AG04449 (cell line): Measurements from ENCODE around the gene ISG20L2.

Experiments used
- CTCF ChIA-PET: fragments of 350-600 bp; formaldehyde crosslinking; extraction: SDS; loops from one replicate; lab custom pipeline; 2021; ENCODE audit warnings: antibody characterized with exemption; lab: Yijun Ruan, JAX
- POLR2A ChIA-PET: fragments of 400-600, 350-600 bp; formaldehyde crosslinking; extraction: SDS; loops from one replicate; lab custom pipeline; 2020; ENCODE audit warnings: antibody characterized with exemption, inconsistent platforms; lab: Yijun Ruan, JAX
- DNase-seq: peaks from one replicate; pipeline ENCODE4 v3.0.0-alpha.2; 2010; ENCODE audit warnings: low read depth, low spot score
- H3K4me3 ChIP-seq: 2 replicates; pipeline ENCODE4 v1.5.1; 2011; ENCODE audit warnings: low read depth, mild to moderate bottlenecking, control low read depth, low read length
- TF ChIP-seq, protein P1 (sequence below): IDR thresholded peaks from one replicate; pipeline ENCODE4 v1.5.1; 2011; ENCODE audit warnings: mild to moderate bottlenecking, moderate library complexity, low read length, control low read depth, inconsistent platforms; ENCODE audit not compliant: insufficient read depth; ENCODE audit errors: missing control alignments

ISG20L2 gene

DNA sequence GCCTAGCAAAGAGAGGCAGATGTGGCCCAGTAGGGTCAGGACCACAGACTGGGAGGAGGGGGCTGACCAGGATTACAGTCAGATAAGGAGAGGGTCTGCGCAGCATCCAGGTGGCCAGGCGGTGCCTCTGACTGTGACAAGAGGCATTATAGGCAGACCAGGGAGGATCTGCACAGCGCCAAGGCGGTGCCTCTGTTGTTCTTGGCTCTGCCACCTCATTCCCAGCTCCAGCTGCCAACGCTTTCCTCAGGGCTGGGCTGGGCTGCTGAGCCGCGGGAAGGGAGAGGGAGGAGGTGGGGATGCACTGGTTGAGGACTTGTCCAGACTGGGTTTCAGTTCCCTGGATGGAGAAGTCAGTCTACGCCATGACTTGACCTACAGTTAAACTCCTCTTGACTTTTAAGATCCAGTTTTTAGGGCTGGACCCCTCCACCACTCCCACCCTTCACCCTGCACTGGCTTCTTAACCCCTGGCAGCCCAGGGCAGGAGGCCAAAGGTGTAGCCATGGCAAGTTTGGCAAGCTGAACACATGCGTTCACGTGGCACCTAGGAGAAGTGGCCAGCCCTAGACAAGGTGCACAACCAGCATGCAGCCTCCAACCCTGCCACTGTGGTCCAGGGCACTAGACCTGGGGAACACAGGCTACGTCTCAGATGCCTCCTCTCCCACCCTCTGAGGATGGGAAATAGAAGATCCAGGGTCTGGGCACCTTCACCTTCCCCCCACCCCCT is 18.6 kb downstream of the ISG20L2 start:
- CTCF ChIA-PET: interaction anchor here (0.8 to 49.8 kb wide), 5 partner anchors 7 to 183 kb away, joined by 3 to 2951 read pairs (median 27); partner anchors contain the start of genes CRABP2, ISG20L2, METTL25B and NES
- POLR2A ChIA-PET: no interaction called here
- DNase-seq: no peak
- H3K4me3 ChIP-seq: no peak overlapping the region
- TF ChIP-seq, protein P1, sequence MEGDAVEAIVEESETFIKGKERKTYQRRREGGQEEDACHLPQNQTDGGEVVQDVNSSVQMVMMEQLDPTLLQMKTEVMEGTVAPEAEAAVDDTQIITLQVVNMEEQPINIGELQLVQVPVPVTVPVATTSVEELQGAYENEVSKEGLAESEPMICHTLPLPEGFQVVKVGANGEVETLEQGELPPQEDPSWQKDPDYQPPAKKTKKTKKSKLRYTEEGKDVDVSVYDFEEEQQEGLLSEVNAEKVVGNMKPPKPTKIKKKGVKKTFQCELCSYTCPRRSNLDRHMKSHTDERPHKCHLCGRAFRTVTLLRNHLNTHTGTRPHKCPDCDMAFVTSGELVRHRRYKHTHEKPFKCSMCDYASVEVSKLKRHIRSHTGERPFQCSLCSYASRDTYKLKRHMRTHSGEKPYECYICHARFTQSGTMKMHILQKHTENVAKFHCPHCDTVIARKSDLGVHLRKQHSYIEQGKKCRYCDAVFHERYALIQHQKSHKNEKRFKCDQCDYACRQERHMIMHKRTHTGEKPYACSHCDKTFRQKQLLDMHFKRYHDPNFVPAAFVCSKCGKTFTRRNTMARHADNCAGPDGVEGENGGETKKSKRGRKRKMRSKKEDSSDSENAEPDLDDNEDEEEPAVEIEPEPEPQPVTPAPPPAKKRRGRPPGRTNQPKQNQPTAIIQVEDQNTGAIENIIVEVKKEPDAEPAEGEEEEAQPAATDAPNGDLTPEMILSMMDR: no peak

DNA sequence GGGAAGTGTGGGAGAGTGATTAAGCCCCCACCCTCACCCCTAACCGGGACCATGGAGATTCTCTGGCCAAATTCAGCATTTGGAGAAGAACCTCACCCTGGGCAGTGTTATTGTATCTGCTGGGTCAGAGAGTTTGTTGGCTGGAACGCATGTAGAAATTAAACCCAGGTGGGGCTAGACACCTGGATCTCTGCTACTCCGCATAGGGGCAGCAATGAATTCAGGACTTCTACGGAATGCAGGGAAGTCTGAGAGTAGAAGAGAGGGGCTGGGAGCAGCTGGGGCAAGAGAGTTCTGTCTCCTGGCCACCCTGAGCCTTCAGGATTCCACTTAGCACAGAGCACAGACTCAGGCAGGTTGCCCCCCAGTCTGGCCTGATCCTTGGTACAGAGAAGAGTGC is 19.5 kb downstream of the ISG20L2 start:
- TF ChIP-seq, protein P1: no peak
- CTCF ChIA-PET: interaction anchor here (0.9 to 49.8 kb wide), 4 partner anchors 8 to 50 kb away, joined by 4 to 2951 read pairs (median 1478); partner anchors contain the start of genes CRABP2, ISG20L2, METTL25B and NES
- DNase-seq: no peak
- no peak overlapping the region for H3K4me3 ChIP-seq
- POLR2A ChIA-PET: no interaction called here

DNA sequence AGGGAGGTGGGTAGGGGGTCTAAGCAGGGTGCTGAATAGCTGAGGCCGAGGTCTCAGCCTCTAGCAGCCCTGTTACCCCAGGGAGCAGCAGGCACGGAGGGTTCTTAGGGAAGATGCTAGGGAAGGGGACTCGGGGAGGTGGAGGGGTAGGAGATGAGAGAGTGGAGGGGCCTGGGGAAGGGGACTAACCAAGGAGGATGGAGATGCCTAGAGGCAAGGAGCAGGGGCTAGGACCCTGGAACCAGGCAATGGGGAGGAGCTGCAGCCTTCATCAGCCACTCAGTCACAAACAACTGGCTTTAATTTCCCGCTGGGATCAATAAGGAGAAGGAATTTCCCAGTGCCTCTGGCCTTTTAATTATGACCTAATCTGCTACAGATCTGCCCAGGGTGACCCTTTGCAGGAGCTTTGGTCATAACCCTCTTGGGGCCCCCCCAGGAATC is 20.3 kb downstream of the ISG20L2 start:
- no peak overlapping the region for H3K4me3 ChIP-seq
- ChIA-PET CTCF (interaction anchor here (0.7 to 49.8 kb wide), 6 partner anchors 9 to 152 kb away, joined by 3 to 2951 read pairs (median 4); partner anchors contain the start of genes CRABP2, ISG20L2, METTL25B and NES), POLR2A (interaction anchor here (1.4 kb wide), 1 partner anchor 33 kb away, joined by 4 read pairs; no protein-coding TSS in a partner anchor)
- DNase-seq: no peak
- TF ChIP-seq, protein P1: no peak

DNA sequence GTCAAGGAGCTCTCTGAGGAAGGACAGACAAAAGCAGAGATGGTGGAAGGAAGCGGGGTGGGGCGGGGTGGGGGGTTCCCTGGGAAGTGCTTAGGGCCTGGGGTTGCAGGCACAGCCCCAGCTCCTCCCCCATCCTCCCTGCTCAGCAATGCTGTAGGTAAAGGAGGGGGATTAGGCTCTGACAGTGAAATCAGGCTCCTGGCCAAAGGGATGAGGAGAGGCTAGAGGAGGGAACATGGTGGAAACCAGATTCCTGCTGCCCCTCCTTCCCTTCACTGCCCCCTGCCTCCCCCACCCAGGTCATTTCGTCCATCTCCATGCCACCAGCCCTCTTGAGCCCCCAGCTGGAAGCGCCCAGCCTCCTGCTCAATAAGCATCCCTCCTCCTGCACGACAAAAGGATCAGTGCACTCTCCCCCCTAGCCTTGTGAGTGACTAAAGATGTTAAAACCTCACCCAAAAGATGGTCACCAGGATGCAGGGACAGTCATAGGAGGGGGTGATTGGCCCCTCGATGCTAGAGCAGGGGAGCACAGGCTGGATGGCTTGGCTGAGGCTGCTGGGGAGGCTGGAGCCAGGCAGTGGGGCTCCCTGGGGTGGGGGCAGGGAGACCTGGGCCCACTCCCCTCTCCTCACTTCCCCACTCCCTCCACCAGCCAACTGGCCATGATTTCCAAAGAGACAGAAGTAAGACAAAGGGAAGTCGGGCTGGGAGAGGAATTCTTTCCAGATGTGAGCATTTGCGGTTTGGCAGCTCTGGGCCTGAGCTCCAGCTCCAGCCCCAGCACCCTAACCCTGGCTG is 20.9 kb downstream of the ISG20L2 start:
- H3K4me3 ChIP-seq: no peak overlapping the region
- POLR2A ChIA-PET: interaction anchor here (1.1 to 1.4 kb wide), 2 partner anchors 21 to 34 kb away, joined by 3 to 4 read pairs; partner anchors contain the start of genes ISG20L2 and METTL25B

DNA sequence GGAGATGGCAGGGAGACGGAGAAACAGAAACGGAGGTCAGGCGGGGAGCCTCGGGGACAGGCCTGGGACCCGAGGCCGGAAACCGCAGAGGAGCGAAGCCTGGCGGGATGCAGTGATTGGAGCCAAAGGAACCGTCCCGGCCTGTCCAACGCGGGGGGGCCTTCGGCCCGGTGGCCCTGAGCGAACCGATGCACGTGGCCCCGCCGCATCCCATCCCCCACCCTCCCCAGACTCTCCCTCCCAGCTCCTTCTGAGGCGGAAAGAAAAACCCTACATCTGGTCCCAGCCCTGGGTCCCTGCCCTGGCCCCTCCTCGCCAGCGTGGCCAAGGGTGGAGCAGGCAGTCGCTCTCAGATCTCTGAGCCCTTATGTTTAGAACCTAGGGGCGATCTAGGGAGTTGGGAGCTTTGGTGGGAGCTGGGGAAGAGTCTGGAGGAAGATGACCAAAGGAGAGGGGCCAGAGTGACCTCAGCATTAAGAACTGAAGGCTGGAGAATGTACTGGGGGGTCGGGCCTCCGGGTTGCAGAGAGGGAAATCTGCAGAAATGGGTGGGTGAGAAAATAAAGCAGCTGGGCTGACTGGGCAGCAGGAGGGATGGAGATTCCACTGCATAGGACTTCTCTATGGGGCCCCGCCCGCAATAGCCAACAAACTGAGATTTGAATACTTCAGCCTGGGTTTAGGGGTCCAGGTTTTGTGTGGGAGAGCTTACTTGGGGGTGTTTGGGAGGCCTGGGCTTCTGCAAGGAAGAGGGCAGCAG is 21.7 kb downstream of the ISG20L2 start:
- POLR2A ChIA-PET: interaction anchor here (0.6 to 2.5 kb wide), 6 partner anchors 16 to 46 kb away, joined by 3 to 8 read pairs (median 4); partner anchors contain the start of genes HDGF, ISG20L2 and METTL25B
- H3K4me3 ChIP-seq: peak overlapping the region; percentile 18
- CTCF ChIA-PET: interaction anchor here (0.5 to 49.8 kb wide), 19 partner anchors 11 to 220 kb away, joined by 3 to 2951 read pairs (median 4); partner anchors contain the start of genes CRABP2, ISG20L2, METTL25B and NES
- no peak for DNase-seq
- TF ChIP-seq, protein P1: no peak

More for the DNA sequence above, 20.9 kb downstream of the ISG20L2 start:
- CTCF ChIA-PET: interaction anchor here (0.5 to 49.8 kb wide), 16 partner anchors 10 to 220 kb away, joined by 3 to 2951 read pairs (median 4); partner anchors contain the start of genes CRABP2, ISG20L2, METTL25B and NES
- DNase-seq: no peak
- TF ChIP-seq, protein P1: no peak
